Left forelimb (tissue), 1 donor: ENCODE results near the gene CPSF3.
A peak's percentile ranks its signal among the peaks of the same experiment; 100 is the strongest.

ENCODE experiments used
- DNase-seq: peaks from one replicate; pipeline ENCODE4 v3.0.0-alpha.2; 2018; ENCODE audit warnings: low spot score

Gene CPSF3

GRCh38 chr2:9423100-9423921, at the start of gene CPSF3, which contains the start of gene ITGB1BP1:
TSS of gene CPSF3 (plus strand) at chr2:9423654. CDS start at chr2:9423774, 120 bp downstream.
TSS of gene ITGB1BP1 (minus strand) at chr2:9423528. CDS start at chr2:9418697, 4,831 bp downstream.
- peak; percentile 98 for DNase-seq

GRCh38 chr2:9374071-9374730, 49.3 kb upstream of the CPSF3 start:
- no peak for DNase-seq

GRCh38 chr2:9375857-9376428, 47.5 kb upstream of the CPSF3 start:
- no peak for DNase-seq

GRCh38 chr2:9377461-9378097, 45.9 kb upstream of the CPSF3 start:
- DNase-seq = no peak

- no peak for DNase-seq
These were observed 44.7 kb upstream of the CPSF3 start for GRCh38 chr2:9378433-9379390.

- no peak for DNase-seq
These were observed 44.1 kb upstream of the CPSF3 start for GRCh38 chr2:9379391-9379755.

- DNase-seq = no peak
These were observed 42.5 kb upstream of the CPSF3 start for GRCh38 chr2:9380702-9381628.

- peak; percentile 14 for DNase-seq
These were observed 40.7 kb upstream of the CPSF3 start for GRCh38 chr2:9382604-9383235.

- peak; percentile 36 for DNase-seq
These were observed 38.9 kb upstream of the CPSF3 start for GRCh38 chr2:9384521-9384920.

- no peak for DNase-seq
These were observed 37.6 kb upstream of the CPSF3 start for GRCh38 chr2:9385841-9386240.

GRCh38 chr2:9388199-9388681, 35.2 kb upstream of the CPSF3 start:
- DNase-seq = peak; percentile 44

- DNase-seq = peak; percentile 50
These were observed 34.2 kb upstream of the CPSF3 start for GRCh38 chr2:9388950-9389911.

GRCh38 chr2:9390151-9390850, 33.2 kb upstream of the CPSF3 start:
- peak; percentile 36 for DNase-seq

- peak; percentile 44 for DNase-seq
These were observed 32.5 kb upstream of the CPSF3 start for GRCh38 chr2:9390991-9391390.

- peak; percentile 60 for DNase-seq
These were observed 31.3 kb upstream of the CPSF3 start for GRCh38 chr2:9391961-9392720.

GRCh38 chr2:9392898-9393765, 30.3 kb upstream of the CPSF3 start:
- DNase-seq = peak; percentile 64
